Measurements from ENCODE around the gene PAX2.

- TF ChIP-seq CTCF (IDR thresholded peaks at IDR 0.05; ENCODE audit: low read depth, low read length, missing input control): no peak
- no peak for TF ChIP-seq YY1 (IDR thresholded peaks at IDR 0.05)
- TF ChIP-seq NR2F2 (IDR thresholded peaks at IDR 0.05): no peak
- TF ChIP-seq, protein P1, sequence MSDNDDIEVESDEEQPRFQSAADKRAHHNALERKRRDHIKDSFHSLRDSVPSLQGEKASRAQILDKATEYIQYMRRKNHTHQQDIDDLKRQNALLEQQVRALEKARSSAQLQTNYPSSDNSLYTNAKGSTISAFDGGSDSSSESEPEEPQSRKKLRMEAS (IDR thresholded peaks at IDR 0.05): no peak
- no peak for TF ChIP-seq SP1 (IDR thresholded peaks at IDR 0.05)
- no peak for TF ChIP-seq FOXA1 (IDR thresholded peaks at IDR 0.05)
- TF ChIP-seq, protein P2, sequence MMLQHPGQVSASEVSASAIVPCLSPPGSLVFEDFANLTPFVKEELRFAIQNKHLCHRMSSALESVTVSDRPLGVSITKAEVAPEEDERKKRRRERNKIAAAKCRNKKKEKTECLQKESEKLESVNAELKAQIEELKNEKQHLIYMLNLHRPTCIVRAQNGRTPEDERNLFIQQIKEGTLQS (IDR thresholded peaks at IDR 0.05): no peak
- no peak for TF ChIP-seq TAF1 (conservative IDR thresholded peaks at IDR 0.05)
- TF ChIP-seq RAD21 (IDR thresholded peaks at IDR 0.05): no peak
- TF ChIP-seq RXRA (IDR thresholded peaks at IDR 0.05): no peak
- no peak for TF ChIP-seq REST (IDR thresholded peaks at IDR 0.05)
Observed at GRCh38 chr10:100781145-100781665, 35.8 kb downstream of the PAX2 start.

Data from liver (tissue), 3 donors.